Activated CD4-positive, alpha-beta T cell treated with anti-CD3 and anti-CD28 coated beads, Interleukin-2, amount 50 U/mL, for 16 hours (primary cell): ENCODE measurements around the gene ZNF70.

ENCODE experiments used
- DNase-seq: peaks from one replicate; pipeline ENCODE4 v3.0.0-alpha.2; 2020

ZNF70 gene

GRCh38 chr22:23750714-23751440, at the start of gene ZNF70:
Gene ZNF70, minus strand, starts transcription at chr22:23751112. Its CDS starts 5,972 bp downstream, at chr22:23745140.
- peak; percentile 79 for DNase-seq

GRCh38 chr22:23796461-23796860, 45.5 kb upstream of the ZNF70 start:
- no peak for DNase-seq

GRCh38 chr22:23793326-23793725, 42.4 kb upstream of the ZNF70 start:
- DNase-seq: no peak

GRCh38 chr22:23791738-23792645, 41.1 kb upstream of the ZNF70 start:
- no peak for DNase-seq

DNA sequence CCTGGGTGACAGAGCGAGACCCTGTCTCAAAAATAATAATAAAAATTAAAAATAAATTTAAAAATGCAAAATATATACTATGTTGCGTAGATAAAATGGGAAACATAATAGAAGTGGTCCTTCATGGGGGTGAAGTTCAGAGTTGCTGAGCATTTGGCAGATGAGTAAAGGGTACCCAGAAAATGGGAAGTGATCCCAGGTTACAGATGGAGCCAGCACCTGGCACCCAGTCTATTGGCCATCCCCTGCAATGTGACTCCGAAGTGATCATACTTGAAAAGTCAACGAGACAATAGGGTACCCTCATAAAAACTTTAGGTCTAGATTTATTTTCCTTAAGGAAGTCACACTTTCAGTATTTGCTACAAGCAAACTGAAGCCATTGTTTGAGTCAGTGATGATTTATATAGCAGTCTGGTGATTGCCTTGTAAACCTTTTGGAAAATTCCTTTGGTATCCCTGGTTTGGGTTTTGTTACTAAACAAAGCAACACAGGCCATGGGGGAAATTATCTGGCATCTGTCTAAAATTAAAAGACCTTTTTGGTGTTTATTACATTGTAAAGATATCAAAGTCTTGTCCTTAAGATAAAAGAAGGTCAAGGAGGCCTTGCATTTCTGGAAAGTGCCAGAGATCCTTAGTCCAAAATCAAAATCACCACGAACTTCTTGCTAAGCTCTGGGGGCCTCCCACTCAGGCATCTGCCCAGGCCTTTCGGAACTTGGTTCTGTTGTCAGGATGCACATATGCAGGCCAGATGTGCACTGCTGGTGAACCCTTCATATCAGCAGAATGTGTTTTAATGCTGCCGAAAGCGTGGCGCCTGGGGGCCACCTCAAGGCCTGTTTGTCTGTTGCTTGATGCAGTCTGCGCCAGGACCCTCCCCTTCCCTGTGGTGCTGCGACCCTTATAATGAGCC, 40.2 kb upstream of the ZNF70 start:
- DNase-seq: no peak

DNA sequence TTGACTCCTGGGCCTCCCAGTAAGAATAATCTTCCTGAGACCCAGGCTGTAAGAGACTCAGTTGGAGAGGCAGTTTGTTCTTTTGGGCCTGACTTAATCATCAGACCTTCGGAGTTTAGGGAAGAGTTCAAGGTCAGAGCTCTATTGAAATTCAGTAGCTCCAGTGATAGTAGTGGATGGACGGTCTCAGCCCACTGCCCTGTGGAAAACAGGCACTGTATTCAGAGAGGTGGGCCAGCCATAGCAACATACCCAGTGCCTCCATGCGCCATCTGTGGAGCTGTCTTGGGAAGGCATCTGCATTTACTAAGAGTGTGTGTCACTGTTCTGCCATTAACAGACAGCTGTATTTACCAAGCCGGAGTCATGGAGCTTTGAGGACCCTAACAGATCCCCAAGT, 38.7 kb upstream of the ZNF70 start:
- no peak for DNase-seq

DNA sequence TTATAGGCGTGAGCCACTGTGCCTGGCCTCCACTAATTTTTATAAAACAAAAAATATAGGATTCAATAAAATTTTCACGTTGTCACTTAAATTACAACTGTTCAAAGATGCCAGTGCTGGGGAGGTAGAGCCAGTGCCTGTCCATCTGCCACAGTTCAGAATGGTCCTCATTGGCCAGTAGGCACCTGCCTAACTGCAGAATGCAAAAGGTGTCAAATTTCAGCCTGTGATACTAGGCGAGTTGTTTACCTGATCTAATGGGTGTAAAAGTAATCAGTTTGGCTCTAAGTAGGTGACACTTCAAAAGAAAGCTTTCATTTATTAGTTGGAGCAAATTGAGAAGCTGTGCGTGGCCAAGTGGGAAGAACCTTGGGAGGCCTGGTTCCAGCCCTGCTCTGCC, 38.2 kb upstream of the ZNF70 start:
- DNase-seq: no peak

- DNase-seq: no peak
Measured at GRCh38 chr22:23787910-23788309, 37.0 kb upstream of the ZNF70 start.

- DNase-seq: no peak
Measured at GRCh38 chr22:23787600-23787896, 36.6 kb upstream of the ZNF70 start.

DNA sequence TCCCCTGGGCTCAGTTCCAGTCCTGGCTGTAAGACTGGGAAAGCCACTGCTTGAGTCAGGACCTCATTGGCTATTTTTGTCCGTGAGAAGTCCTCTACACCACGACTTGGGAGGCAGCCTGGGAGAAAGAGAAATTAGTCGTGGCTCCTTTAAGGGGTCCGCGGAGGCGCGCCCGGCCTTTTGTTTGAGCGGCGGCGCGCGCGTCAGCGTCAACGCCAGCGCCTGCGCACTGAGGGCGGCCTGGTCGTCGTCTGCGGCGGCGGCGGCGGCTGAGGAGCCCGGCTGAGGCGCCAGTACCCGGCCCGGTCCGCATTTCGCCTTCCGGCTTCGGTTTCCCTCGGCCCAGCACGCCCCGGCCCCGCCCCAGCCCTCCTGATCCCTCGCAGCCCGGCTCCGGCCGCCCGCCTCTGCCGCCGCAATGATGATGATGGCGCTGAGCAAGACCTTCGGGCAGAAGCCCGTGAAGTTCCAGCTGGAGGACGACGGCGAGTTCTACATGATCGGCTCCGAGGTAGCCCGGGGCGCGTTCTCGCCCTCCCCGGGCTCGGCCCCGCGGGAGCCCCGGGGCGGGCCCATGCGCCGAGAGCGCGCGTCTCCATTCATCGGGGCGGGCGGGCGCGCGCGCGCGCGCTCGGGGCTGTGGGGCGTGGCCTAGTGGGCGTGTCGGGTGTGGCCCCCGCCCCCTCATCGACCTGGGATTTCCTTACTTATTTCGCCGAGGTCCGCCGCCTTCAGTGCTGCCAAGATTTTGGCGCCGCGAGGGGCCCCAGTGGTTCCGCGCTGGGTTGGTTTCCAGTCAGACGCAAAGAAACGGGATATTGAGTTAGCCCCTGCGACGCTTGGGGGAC, 36.1 kb upstream of the ZNF70 start, which contains the start of gene SMARCB1:
Gene SMARCB1, plus strand, starts transcription at position 215 of the 848 bp plus-strand sequence. Its CDS starts 204 bp downstream, at position 419.
- peak; percentile 89 for DNase-seq

DNA sequence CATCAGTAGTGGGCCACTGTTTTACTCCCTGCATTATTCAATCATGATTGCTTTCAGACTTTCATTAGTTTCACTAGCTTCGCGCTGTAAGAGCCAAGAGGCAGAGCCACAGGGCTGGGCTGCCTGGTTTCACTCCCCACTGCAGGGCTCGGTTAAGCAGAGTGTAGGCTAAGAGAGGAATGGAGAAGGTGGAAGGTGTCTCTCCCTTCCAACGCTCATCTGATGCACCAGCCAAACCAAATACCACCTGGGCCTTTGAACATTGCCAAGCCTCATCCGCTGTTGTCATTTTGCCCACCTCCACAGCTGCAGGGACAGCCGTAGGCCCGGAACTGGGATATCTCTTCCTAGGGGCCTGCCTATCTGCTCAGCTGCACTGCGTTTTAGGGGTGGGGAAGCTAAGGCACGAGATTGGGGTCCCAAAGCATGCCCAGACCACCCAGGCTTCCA, 35.4 kb upstream of the ZNF70 start:
- no peak for DNase-seq

- DNase-seq: no peak
Measured at GRCh38 chr22:23784215-23784732, 33.4 kb upstream of the ZNF70 start.

DNA sequence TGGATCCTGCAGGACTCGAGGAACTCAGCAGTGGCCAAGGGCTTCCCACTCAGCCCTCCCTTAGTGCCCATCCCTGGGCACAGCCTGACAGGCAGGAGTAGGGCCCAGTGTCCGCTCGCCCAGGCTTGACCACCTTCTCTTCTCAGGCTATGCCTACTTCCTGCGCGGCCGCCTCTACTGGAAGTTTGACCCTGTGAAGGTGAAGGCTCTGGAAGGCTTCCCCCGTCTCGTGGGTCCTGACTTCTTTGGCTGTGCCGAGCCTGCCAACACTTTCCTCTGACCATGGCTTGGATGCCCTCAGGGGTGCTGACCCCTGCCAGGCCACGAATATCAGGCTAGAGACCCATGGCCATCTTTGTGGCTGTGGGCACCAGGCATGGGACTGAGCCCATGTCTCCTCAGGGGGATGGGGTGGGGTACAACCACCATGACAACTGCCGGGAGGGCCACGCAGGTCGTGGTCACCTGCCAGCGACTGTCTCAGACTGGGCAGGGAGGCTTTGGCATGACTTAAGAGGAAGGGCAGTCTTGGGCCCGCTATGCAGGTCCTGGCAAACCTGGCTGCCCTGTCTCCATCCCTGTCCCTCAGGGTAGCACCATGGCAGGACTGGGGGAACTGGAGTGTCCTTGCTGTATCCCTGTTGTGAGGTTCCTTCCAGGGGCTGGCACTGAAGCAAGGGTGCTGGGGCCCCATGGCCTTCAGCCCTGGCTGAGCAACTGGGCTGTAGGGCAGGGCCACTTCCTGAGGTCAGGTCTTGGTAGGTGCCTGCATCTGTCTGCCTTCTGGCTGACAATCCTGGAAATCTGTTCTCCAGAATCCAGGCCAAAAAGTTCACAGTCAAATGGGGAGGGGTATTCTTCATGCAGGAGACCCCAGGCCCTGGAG, 32.6 kb upstream of the ZNF70 start:
- DNase-seq: no peak

GRCh38 chr22:23782703-23783102, 31.8 kb upstream of the ZNF70 start:
- DNase-seq: no peak

GRCh38 chr22:23782252-23782651, 31.3 kb upstream of the ZNF70 start:
- DNase-seq: no peak

- no peak for DNase-seq
Measured at GRCh38 chr22:23781511-23782183, 30.7 kb upstream of the ZNF70 start.

DNA sequence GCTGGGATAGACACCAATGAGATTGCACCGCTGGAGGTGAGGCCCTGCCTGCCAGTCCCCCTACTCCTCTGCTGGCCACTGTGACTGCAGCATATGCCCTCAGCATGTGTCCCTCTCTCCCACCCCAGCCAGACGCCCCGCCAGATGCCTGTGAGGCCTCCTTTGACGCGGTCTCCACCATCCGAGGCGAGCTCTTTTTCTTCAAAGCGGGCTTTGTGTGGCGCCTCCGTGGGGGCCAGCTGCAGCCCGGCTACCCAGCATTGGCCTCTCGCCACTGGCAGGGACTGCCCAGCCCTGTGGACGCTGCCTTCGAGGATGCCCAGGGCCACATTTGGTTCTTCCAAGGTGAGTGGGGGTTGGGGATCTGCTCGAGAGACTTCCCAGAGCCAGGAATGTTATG, 30.2 kb upstream of the ZNF70 start:
- no peak for DNase-seq

DNA sequence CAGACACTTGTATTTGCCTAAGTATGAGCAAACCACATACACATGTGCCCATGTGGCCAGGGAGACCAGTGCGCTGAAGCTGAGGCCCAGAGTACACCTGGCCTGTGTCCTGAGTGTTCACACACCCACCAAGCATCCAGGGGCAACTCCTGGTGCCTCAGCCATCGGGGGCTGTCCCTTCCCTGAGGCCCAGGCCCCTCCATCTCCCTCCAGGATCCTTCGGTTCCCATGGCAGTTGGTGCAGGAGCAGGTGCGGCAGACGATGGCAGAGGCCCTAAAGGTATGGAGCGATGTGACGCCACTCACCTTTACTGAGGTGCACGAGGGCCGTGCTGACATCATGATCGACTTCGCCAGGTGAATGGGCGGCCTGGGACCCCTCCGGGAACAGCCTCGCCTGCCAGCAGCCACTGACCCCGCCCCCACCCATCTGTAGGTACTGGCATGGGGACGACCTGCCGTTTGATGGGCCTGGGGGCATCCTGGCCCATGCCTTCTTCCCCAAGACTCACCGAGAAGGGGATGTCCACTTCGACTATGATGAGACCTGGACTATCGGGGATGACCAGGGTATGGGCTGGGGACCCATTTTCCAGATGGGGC, 29.3 kb upstream of the ZNF70 start:
- no peak for DNase-seq

DNA sequence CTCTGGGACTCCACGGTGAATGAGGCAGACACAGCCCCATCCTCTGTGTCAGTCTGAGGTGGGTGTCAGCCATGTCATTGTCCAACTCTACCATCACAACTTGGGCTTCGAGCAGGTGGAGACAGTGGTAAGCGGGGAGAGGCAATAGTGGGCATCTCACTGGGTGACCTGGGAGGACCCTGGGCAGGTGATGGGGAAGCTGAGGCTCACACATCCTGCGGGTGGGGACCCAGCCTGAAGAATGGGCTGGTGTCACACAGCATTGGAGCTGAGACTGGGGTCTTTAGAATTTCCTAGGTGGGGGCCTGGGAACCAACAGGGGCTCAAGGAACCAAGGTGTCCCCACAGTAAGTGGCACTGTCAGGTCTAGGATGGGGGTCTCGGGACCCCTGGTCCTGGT, 28.8 kb upstream of the ZNF70 start:
- no peak for DNase-seq

DNA sequence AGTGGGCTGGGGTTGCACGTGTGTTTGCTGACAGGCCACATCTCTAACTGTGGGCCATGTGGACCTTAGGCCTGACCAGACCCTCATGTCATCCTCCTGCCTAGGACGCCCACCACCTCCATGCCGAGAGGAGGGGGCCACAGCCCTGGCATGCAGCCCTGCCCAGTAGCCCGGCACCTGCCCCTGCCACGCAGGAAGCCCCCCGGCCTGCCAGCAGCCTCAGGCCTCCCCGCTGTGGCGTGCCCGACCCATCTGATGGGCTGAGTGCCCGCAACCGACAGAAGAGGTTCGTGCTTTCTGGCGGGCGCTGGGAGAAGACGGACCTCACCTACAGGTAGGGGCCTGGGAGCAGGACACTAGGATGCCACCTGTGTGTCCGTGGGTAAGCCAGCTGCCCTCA, 28.2 kb upstream of the ZNF70 start:
- DNase-seq: no peak
